Posterior vena cava (tissue), 2 donors: Measurements from ENCODE around the gene XIRP2. TPM values are rescaled to one million over a fixed set of nuclear protein-coding genes. Genes with fewer than 3 reads are reported as not detected.

ENCODE experiments used
- DNase-seq: peaks from one replicate; pipeline ENCODE4 v3.0.0-alpha.2; 2020; ENCODE audit warnings: low spot score
- intact Hi-C, 2 donors: fragments of 100-400 bp; cut with DNase I; formaldehyde crosslinking; loops; one replicate each; pipeline versions ENCODE4 v1.14.1 to v1.14.2; 2022 to 2023
- total RNA-seq, 2 donors: library from RNA; stranded (reverse); fragmentation: NEBNext Ultra II Directional; extraction: Animal tissue kit (Norgen Biotek cat#: 25700); gene quantifications; one replicate each; pipeline ENCODE4 v1.2.1, GENCODE V29; 2021
- donor health status: DM: yes; HTN: yes; CAD: no.
- donor health status: DM: yes; HTN: yes; CAD: no.

Gene XIRP2
- total RNA-seq, 2 donors from 2014 or later, result 0.42 to 22.3 TPM

DNA sequence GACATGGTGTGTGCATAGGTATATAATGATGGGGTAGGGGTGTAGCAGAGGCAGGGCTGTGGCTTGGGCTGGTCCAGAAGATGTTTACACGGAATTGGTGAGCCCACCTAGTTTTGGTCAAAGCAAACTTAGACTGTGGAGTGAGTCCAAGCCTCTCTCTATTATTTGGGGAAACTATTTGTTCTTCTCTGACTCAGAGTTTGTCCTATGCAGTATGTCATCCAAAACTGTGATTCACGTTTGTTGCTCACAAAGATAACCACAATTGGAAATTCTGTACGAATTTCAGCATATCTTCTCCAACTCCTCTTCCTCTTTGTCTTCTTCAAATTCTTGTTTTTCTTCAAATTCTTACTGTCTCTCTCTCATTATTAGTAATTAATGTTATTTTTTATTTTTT lies 292.9 kb downstream of the XIRP2 start:
- DNase-seq, result no peak
- intact Hi-C loops, result loop anchor here in 1 of 2 donors (5.0 kb wide), 1 partner anchor 39 kb away; no protein-coding TSS in a partner anchor

DNA sequence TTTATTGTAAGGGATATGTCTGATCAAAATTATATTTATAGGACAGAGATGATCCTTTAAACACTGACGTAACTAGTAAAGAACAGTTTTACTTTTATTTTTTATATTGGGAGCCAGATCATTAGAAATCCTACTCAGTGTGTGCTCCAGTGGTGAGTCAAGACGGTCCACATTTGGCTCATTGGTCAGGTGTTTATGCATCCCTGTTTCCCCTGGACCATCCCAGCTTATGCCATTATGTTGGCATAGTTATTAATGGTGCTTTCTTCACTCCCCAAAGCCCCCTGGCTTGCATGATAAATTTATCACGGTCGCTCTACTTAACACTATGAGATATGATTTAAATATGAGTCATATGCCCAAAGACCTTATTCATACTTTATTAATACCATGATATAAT lies 293.4 kb downstream of the XIRP2 start:
- intact Hi-C loops, result loop anchor here in 1 of 2 donors (5.0 kb wide), 1 partner anchor 39 kb away; no protein-coding TSS in a partner anchor
- no peak for DNase-seq

DNA sequence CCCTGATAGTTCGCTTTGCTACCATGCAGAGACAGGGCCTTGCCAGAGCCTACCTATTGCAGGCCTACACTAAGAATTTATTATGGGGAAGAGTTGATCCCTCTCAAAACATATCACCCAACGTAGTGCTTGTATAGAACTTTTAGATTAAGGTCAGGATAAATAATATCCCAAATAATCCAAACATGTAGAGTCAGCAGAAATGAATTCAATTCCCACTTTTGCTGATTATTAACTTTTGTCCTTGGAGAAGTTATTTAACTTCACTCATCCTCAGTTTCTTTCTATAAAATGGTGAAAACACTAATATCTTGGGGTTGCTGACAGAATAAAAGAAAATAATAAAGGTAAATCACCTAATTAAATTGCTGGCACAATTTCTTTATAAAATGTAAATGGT lies 294.1 kb downstream of the XIRP2 start:
- DNase-seq, result no peak
- intact Hi-C loops, result loop anchor here in 1 of 2 donors (5.0 kb wide), 1 partner anchor 40 kb away; no protein-coding TSS in a partner anchor

DNA sequence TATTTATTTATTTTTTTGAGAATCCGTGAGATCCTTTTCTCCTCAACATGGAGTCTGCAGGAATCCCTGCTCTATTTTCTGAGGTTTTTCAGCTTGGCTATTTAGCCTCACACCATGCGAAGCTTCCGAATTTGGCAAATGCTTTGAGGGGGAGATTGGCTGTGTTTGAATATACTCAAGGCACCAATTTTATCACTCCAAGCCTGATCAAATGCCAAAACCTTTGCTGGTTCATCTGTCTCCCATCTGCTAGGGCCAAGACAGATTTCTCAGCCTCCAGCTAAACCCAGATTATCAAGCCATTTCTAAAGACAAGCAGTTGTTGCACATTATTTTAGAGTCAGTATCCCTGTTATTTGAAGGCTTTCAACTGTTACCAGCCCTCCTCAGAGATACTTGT lies 295.7 kb downstream of the XIRP2 start:
- no peak for DNase-seq
- intact Hi-C loops, result loop anchor here in 1 of 2 donors (5.0 kb wide), 1 partner anchor 42 kb away; no protein-coding TSS in a partner anchor

DNA sequence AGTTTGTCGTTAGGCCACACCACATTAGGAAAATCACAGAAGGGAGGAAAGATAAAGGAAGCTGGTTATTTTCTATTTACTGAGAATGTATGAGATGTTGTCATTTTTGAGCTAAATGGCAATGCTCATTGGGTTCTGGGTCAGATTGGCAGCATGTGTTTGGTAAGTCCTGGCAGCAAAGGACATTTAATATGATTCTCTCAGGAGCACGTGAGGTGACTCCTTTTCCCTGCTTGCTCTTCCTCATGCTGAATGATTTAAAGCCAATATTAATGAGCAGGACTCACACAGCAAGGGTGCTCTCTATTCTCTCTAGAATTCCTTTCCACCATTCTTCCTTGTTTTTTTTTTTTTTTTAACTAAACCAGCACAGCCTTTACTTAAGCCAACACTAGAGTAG lies 298.2 kb downstream of the XIRP2 start:
- intact Hi-C loops, result loop anchor here in 1 of 2 donors (5.0 kb wide), 1 partner anchor 1229 kb away; no protein-coding TSS in a partner anchor
- DNase-seq, result no peak

DNA sequence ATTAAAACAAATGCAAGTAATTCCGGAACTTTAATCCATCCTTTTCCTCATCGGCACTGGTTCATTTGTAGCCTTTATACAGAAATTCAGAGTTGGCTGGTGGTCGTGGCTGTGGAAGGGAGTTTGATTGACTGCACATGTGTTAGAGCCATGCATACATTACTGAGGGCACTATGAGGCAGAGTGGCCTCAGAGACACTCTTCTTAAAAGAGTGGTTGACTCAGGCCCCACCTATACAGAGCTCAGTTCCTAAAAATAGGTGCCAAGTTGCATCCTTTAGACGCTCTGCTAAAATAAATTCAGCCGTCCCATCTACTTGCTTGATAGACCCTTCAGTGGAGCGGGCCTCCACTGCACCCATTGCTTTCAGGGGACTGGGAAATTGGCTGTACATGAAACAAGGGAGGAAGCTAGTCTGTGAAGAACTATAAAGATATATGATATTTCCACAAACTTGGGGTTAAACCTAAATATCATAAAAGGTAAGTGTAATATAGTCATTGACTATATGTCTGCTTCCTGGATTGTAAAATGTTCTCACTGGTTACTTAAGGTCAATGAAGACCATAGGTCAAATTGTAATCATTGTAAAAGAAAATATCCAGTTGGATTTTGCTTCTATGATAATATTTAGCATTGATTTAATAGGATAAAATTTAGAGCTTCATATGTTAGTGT lies 298.9 kb downstream of the XIRP2 start:
- intact Hi-C loops, result loop anchor here in 1 of 2 donors (5.0 kb wide), 1 partner anchor 1230 kb away; no protein-coding TSS in a partner anchor

DNA sequence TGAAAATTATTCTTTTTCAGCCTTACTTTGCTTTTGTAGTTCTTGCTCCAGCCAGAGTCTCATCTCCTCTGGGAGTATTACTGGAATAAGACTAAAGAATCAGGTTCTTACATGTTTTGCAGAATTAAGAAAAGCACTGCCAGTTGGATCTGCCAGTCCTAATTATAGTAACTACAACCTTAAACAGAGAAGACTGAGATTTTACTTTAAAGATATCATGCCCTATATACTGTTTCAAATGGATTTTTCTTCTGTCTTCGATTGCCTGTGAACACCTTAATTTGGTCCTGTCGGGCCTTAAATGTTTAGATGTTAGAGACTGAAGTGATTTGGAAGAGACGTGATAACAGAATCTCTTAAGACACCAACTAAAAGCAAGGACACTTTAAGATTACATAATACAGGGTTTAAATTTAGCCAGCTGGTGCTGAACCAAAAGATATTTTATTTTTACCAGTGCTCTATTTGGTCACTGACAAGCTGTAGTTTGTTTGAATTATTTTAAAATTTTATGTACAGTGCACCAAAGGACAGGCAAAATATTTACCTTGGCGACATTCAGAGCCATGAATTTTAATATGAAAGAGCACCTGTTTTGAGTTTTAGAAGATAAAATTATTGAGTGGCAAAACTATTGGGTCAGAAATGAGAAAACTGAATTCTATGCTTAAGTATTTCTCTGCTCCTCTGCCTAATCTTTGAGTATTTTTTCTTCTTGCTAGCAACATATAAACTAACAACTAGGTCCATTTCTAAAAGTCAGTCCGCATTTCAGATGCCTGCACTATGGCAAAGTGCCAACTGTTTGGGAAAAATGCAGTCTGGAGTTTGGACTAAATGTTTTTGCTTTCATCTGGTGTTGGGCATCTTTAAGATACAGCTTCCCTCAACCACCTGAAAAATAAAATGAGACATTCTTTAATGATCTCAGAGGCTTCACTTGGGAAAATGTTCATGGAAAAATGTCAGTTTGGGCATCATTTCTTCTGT lies 300.0 kb downstream of the XIRP2 start:
- no peak for DNase-seq
- intact Hi-C loops, result loop anchor here in 1 of 2 donors (5.0 kb wide), 1 partner anchor 1231 kb away; no protein-coding TSS in a partner anchor

More for the DNA sequence above, 298.9 kb downstream of the XIRP2 start:
- no peak for DNase-seq

DNA sequence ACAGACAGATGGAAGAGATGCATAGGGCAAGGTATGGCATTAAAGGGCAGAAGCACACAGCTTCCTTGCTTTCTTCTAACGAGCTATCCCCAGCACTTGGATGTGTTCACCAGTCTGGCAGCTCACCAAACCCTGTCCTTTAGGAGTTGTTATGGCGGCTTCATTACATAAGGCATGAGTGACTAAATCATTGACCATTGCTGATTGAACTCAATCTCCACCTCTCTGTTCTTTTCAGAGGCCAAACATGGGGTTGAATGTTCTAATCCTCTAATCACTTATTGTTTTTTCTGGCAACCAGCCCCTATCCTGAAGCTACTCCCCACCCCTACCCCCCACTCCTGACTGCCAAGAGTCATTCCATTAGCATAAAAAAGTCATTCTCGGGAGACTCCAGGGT lies 301.8 kb downstream of the XIRP2 start:
- no peak for DNase-seq
- intact Hi-C loops, result no loop called here

DNA sequence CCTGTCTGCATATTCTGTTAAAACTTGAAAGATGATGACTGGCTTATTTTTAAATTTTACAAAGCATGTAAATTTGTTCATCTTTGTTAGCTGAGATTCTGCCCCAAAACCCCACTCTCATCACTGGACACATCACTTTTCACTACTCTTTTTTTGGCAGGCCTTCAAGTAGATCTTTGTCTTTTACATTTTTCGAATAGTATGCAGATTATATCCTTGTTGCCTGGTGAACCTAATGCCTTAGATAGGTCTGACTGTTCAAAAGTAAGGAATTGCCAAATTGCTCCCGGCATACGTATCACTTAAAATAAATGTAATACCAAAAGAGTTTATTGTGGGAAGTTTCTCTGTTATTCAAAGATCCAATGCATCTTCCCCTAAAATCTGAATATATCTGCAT lies 303.3 kb downstream of the XIRP2 start:
- intact Hi-C loops, result no loop called here
- no peak for DNase-seq

DNA sequence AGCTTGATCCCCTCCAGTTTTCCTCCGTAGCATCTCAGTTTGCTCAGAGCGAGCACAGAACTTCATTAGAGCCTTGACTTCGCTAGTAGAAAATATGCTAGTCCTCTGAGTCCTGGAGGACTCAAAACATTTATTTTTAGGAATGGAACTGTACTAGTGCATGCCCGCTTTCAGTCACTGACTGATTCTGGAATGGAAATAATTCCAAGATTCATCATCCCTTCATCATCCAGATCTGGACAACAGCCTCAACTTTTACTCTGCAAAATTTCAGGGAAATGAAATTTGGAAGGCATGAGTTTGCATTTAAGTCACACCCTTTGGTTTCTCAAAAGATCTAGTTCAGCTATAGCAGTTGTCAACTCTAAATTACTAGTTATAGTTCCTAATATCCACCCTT lies 304.6 kb downstream of the XIRP2 start:
- intact Hi-C loops, result no loop called here
- no peak for DNase-seq

DNA sequence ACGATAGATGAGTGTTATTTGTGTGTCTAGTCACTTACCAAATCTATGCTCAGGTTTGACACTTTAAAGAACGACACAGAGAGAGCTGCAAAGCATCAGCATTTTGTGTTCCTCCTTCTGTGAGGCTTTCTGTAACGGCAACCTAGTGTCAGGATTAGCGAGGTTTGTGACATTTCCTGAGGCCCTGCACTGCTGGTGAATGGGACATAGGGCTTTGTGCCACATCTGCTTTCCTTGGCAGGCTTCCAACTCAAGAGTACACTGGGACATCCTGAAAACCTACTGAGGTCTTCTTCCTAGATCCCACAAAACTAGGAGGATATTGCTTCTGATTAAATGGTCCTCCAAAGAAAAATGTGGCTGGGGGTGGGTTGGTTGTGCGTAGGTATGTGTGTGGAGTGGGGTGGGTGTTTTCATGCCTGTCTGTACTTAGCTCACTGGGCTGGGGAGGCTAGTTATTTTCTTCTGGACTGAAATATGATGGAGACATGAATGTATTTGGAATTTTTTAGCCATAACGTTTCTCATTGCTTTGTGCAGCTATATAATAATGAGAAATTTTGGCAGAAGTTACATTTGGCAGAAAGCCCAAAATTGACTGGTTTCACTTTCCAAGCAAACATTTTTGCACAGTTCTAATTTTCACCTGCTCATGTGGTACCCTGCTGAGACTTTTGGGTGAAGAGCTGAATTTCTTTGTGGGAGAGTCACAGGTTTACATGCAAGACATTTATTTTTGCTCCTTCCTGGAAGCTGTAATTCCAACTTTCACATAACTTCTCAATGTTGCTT lies 308.4 kb downstream of the XIRP2 start:
- DNase-seq, result no peak
- intact Hi-C loops, result no loop called here

DNA sequence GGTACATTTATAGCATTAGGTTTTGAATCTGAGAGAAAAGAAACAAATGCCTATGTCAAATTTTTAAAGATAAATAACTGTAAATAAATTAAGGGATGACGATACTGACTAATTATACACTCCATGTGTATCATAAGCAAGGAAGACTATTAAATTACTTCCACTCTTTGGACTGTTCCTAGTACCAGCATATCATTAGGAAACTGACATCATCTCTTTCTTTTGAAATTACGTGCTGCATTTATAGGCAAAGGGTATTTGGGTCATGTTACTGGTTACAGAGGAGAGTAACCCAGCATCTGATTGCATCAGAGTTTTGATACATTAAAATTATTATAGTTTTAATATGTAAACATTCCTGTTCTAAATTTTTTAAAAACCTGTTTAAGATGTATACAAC lies 309.7 kb downstream of the XIRP2 start:
- intact Hi-C loops, result no loop called here
- DNase-seq, result no peak

DNA sequence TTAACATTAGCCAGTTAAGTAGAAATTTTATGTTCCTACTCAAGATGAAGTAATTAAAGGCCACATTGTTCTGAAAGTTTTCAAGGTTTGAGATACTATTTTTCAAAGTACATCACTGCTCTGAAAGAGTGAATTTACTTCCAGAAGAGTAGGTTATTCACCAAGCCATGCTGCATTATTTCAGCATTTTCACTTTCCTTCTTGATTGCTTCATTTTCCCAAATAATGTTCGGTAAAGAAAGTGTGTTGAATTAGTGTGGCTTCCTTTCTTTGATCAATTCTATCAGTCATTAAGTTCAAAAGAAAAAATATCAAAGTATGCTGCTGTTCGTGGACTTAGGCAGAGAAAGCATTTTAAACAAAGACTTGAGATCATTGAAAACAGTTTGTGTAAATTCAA lies 310.3 kb downstream of the XIRP2 start:
- no peak for DNase-seq
- intact Hi-C loops, result no loop called here

DNA sequence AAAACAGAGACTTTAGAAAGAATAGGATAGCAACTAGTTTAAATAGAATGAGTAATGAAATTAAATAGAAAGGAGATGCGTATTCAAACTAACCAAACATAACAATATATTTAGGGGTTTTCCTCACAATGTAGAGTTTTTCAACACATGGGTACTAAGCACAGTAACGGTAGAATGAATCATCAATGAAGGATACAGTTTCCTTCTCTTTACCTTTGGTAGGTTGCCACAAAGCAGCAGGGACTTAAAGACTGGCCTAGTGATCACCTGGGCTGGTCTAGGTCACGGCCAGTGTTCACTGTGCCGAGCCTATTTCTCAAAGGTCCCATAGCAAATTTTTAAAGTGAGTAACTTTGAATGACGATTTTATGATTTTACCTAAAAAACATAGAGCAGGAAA lies 311.7 kb downstream of the XIRP2 start:
- DNase-seq, result no peak
- intact Hi-C loops, result no loop called here

DNA sequence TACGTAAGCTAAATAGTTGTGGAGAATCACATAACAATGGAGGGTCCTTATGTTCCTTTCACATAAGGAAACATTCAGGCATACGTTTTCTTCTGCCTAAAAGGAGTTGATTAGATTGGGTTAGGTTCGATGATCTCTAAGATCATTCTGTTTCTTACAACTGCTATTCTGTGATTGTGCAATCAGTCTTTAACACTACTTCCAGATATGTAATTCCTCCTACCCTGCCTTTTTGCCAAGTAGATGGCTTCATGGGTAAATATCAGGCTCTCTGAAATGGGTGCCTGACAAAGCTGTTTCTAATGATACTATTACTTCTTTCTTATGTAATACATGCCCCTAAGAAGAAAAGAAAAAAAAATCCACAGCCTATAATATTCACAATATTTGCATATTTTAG lies 321.5 kb downstream of the XIRP2 start:
- no peak for DNase-seq
- intact Hi-C loops, result loop anchor here in 1 of 2 donors (5.0 kb wide), 1 partner anchor 82 kb away; no protein-coding TSS in a partner anchor

DNA sequence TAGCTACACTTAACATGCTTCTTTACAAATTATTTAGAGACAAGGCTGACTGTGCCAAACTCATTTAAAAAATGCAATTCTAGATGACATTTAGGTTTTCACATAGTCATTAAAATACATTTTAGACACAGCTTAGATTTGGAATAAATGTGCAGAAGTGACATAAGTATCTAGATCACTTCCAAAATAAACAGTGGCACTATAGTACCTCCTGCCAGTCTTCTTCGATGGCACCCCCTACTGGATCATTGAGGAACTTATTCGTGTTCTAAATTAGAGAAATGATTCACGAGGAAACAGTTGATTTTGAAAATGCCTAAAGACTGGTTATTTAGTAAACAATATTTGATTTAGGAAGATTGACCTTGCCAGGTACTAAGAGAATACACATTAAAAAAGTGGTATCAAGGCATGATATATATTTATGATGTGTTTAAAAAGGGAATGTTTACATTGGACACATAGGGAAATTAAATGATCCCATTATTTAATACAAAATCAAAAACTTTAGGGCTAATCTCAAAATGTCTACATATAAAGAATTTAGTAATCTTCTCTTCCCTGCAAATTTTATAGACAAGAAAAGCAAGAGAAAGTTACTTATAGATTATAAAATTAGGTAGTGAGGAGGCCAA lies 323.9 kb downstream of the XIRP2 start:
- intact Hi-C loops, result loop anchor here in 1 of 2 donors (5.0 kb wide), 1 partner anchor 85 kb away; no protein-coding TSS in a partner anchor
- no peak for DNase-seq

DNA sequence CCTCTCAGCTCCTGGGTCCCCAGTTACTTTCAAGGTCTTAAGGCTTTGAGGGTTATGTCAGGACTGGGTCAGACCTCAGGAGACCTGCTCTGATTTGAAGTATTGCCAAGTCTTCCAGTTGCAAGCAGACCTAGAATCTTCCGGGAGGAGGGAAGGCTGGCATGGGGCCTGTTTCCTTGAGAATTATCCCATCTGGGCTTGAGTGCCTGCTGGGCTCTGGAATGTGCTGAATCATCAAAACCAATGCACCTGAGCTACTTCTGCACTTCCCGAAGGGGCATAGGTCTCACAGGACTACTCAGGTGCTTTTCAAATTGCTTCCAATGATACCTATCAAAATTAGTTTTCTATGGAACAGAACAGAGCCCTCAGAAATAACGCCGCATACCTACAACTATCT lies 327.3 kb downstream of the XIRP2 start:
- no peak for DNase-seq
- intact Hi-C loops, result no loop called here

DNA sequence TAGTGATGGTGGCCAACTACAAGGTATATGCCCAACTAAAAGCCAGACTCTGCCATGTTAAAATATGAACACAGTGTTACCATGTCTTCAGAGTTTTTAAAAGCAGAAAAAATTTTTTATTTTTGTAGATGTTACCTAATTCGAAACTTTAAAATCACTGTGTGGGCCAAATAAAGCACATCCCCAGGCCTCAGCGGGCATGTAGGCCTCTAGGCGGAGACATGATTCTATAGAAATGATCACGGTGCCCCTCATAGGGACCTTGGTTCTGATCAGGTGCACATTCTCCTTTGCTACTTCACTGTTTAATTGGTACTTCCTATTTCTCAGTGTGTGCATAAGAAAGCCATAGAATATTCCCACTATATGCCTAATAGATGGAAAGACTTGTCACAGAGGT lies 349.2 kb downstream of the XIRP2 start:
- intact Hi-C loops, result no loop called here

DNA sequence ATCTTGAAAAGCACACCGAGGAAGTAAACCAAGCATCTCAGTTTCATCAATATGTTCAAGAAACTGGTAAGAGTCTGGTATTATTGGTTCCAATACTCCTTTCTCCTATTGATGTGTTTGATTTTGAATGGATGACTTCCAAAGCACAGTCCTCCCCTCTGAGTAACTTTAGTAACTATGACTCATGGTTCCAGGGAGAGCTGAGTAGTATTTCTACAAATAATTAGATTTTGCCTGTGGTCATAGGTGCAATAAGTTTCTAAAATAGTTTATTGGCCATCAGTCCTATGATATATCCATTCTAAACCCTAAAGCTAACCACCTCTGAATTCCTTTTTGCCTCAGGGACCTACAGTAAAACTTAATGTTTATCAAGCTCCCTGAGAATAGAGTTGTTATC lies 352.4 kb downstream of the XIRP2 start:
- intact Hi-C loops, result no loop called here
- DNase-seq, result no peak

More for the DNA sequence above, 349.2 kb downstream of the XIRP2 start:
- no peak for DNase-seq
